Stimulated activated CD8-positive, alpha-beta memory T cell treated with anti-CD3 and anti-CD28 coated beads, Interleukin-7, amount 100 ng/mL, for 1 hour (primary cell): ENCODE measurements around the gene GET3.

Experiments
- DNase-seq, 2 donors: peaks; one replicate each; pipeline ENCODE4 v3.0.0-alpha.2; 2020; ENCODE audit warnings: low read depth in 2 of 2

Gene GET3

GRCh38 chr19:12779162-12779993 is 42.1 kb downstream of the GET3 start:
- DNase-seq: no peak

- DNase-seq: no peak
Measured at GRCh38 chr19:12782174-12782423, 44.8 kb downstream of the GET3 start.

GRCh38 chr19:12782424-12783290 is 45.4 kb downstream of the GET3 start:
- peak; percentile 77 to 80 for DNase-seq

- DNase-seq: no peak
Measured at GRCh38 chr19:12783291-12783848, 46.1 kb downstream of the GET3 start.

GRCh38 chr19:12783849-12784393 is 46.6 kb downstream of the GET3 start:
- no peak for DNase-seq

- DNase-seq: no peak
Measured at GRCh38 chr19:12784394-12784870, 47.1 kb downstream of the GET3 start.

- no peak for DNase-seq
Measured at GRCh38 chr19:12784871-12785430, 47.7 kb downstream of the GET3 start.

GRCh38 chr19:12785431-12786031 is 48.2 kb downstream of the GET3 start:
- DNase-seq: no peak

GRCh38 chr19:12786141-12786870 is 49.0 kb downstream of the GET3 start:
- no peak for DNase-seq

- no peak for DNase-seq
Measured at GRCh38 chr19:12786952-12787351, 49.7 kb downstream of the GET3 start.

- DNase-seq: no peak
Measured at GRCh38 chr19:12787458-12787857, 50.2 kb downstream of the GET3 start.

GRCh38 chr19:12788042-12788681 is 50.9 kb downstream of the GET3 start:
- no peak for DNase-seq

GRCh38 chr19:12788682-12789097 is 51.4 kb downstream of the GET3 start:
- DNase-seq: no peak

GRCh38 chr19:12789098-12789903 is 52.0 kb downstream of the GET3 start:
- no peak for DNase-seq

GRCh38 chr19:12789904-12790619 is 52.8 kb downstream of the GET3 start:
- peak; percentile 79 to 83 for DNase-seq

- DNase-seq: no peak
Measured at GRCh38 chr19:12790628-12791344, 53.5 kb downstream of the GET3 start.

GRCh38 chr19:12791345-12792050 is 54.2 kb downstream of the GET3 start, which contains the start of gene JUNB:
JUNB (plus strand) TSS chr19:12791486; CDS start chr19:12791772, 286 bp downstream.
- DNase-seq: peak; percentile 95 to 96
